ENCODE measurements around the gene LMX1A.

DNA sequence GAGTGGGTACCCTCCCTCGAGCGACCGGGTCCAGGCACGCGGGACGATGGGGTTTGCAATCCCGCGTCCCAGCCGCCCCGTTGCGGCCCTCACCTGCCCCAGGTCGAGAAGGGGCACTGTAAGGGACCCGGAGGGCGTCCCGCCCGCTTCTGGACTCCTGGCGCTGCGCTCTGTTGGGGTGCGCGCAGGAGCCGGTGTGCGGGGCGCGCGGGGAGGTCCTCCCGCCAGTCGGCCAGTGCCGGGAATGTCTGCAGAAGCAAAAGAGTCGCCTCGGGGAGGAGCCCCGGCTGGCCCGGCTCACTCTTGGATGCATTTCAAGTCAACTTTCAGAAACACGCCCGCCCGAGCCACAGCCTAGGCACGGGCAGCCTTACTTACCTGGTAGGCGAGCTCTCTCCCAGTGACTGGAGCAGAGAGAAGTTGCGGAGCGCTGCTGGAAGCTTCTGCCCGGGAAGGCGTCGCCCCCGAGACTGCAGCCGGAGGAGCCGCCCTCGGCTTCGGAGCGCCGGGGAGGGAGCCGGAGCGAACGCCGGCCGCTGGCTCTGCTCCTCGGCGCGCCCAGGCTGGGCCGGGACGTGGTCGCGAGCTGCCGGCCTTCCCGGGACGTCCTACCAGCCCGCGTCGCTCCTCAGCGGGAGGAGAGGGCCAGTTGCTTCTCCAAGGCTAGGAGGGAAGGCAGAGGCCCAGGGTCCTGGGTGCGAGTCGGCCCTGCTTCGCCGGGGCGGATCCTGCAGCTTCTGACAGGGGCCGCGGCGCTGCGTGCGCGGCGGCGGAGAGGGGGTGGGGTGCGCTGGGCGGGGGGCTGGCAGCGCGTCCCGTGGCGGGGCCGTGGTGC is at the start of gene LMX1A:
- no peak for TF ChIP-seq GATA2 (IDR thresholded peaks at IDR 0.05; ENCODE audit: low read depth, low read length)
- no peak for TF ChIP-seq GATA3 (IDR thresholded peaks at IDR 0.05; ENCODE audit: low read depth, low read length)
